K562 (cell line): ENCODE measurements around the gene RPE. TPM values are rescaled to one million over a fixed set of nuclear protein-coding genes. Genes with fewer than 3 reads are reported as not detected.

Source experiments
- ATAC-seq: fragments of 200-7000 bp; cut with Tn5 transposase; 3 replicates; pipeline ENCODE4 v1.9.1; 2020; ENCODE audit warnings: moderate library complexity
- BruUV-seq: library from RNA; stranded (reverse); fragments of 400-500 nt; replicated peaks from 2 replicates; lab custom pipeline; 2021; lab: Mats Ljungman, UMichigan
- CTCF ChIA-PET: fragments of 300-600 bp; formaldehyde crosslinking; extraction: SDS; loops from one replicate; lab custom pipeline; 2021; ENCODE audit warnings: low intra/inter-chr PET ratio; lab: Yijun Ruan, JAX
- POLR2A ChIA-PET: fragments of 300-600, 350-650 bp; sonication (Branson Sonifier 250); formaldehyde crosslinking; extraction: SDS; loops from one replicate; lab custom pipeline; 2021; ENCODE audit warnings: antibody characterized with exemption, inconsistent platforms; lab: Yijun Ruan, JAX
- DNase-seq, 4 experiments: peaks; one replicate each; pipeline versions ENCODE4 v3.0.0 to v3.0.0-alpha.2; 2011 to 2018; ENCODE audit warnings: low spot score in 3 of 4, mixed read lengths in 3 of 4; ENCODE audit errors: extremely low read depth in 1 of 4
- FAIRE-seq: peaks from 2 replicates; lab custom pipeline; 2011; peaks lifted over from hg19 to GRCh38; lab: Jason Lieb, UNC
- H2AFZ ChIP-seq: 2 replicates; pipeline ENCODE4 v1.6.0; 2011; ENCODE audit warnings: low read depth, low read length, control low read depth, inconsistent platforms
- H3K27ac ChIP-seq: fragments of 200-600 bp; 3 replicates; pipeline ENCODE4 v1.8.0; 2011; ENCODE audit warnings: low read depth, mild to moderate bottlenecking, control low read depth, inconsistent platforms, low read length, moderate library complexity, mixed read lengths; ENCODE audit errors: extremely low read depth
- H3K27me3 ChIP-seq, 2 experiments: fragments of 300-600 bp in 1 of 2; 2 replicates in 1 of 2; 3 replicates in 1 of 2; pipeline versions ENCODE4 v1.6.0 to v1.8.0; 2011; ENCODE audit warnings: inconsistent platforms in 2 of 2, low read length in 2 of 2, mild to moderate bottlenecking in 1 of 2, mixed read lengths in 1 of 2, moderate library complexity in 1 of 2; ENCODE audit not compliant: control insufficient read depth in 2 of 2, insufficient read depth in 2 of 2
- H3K36me3 ChIP-seq: fragments of 300-600 bp; 3 replicates; pipeline ENCODE4 v1.8.0; 2011; ENCODE audit warnings: mild to moderate bottlenecking, low read length, inconsistent platforms; ENCODE audit not compliant: control insufficient read depth, insufficient read depth
- H3K4me1 ChIP-seq, 2 experiments: fragments of 200-600 bp in 1 of 2; replicated peaks in 1 of 2; 2 replicates in 1 of 2; 3 replicates in 1 of 2; pipeline versions ENCODE4 v1.5.1 to v1.8.0; 2011; ENCODE audit warnings: inconsistent platforms in 2 of 2, low read length in 2 of 2, mild to moderate bottlenecking in 1 of 2, mixed read lengths in 1 of 2, moderate library complexity in 1 of 2; ENCODE audit not compliant: control insufficient read depth in 2 of 2, insufficient read depth in 2 of 2
- H3K4me2 ChIP-seq: 2 replicates; pipeline ENCODE4 v1.6.1; 2011; ENCODE audit warnings: low read length, control low read depth, inconsistent platforms, mixed read lengths; ENCODE audit not compliant: insufficient read depth
- H3K4me3 ChIP-seq: fragments of 200-600 bp; sonication (generic), shearing (Covaris generic); 2 replicates; pipeline ENCODE4 v1.5.1; 2016; ENCODE audit warnings: control low read depth, inconsistent platforms
- H3K79me2 ChIP-seq: fragments of 200-600 bp; 3 replicates; pipeline ENCODE4 v1.8.0; 2011; ENCODE audit warnings: low read length, inconsistent platforms; ENCODE audit not compliant: control insufficient read depth, insufficient read depth
- H3K9ac ChIP-seq, 2 experiments: 2 replicates each; pipeline versions ENCODE4 v1.6.0 to v1.6.1; 2011; ENCODE audit warnings: low read depth in 2 of 2, low read length in 2 of 2, control low read depth in 1 of 2, inconsistent platforms in 1 of 2, mild to moderate bottlenecking in 1 of 2, mixed read lengths in 1 of 2; ENCODE audit not compliant: insufficient read depth in 1 of 2
- H3K9me1 ChIP-seq: one replicate; pipeline ENCODE4 v1.6.0; 2011; ENCODE audit warnings: inconsistent platforms, mild to moderate bottlenecking, low read length, moderate library complexity; ENCODE audit not compliant: control insufficient read depth, insufficient read depth
- H3K9me3 ChIP-seq: replicated peaks from 2 replicates; pipeline ENCODE4 v1.5.1; 2011; ENCODE audit warnings: low read depth, low read length, inconsistent platforms; ENCODE audit not compliant: control insufficient read depth, insufficient read depth
- H4K20me1 ChIP-seq: replicated peaks from 2 replicates; pipeline ENCODE4 v1.6.1; 2011; ENCODE audit warnings: low read length, inconsistent platforms, mixed read lengths; ENCODE audit not compliant: control insufficient read depth, insufficient read depth
- ARHGAP35 ChIP-seq: fragments of 450-650 bp; IDR thresholded peaks from 2 replicates; pipeline ENCODE4 v1.6.1; 2018; ENCODE audit not compliant: partially characterized antibody
- HNRNPLL ChIP-seq: fragments of 200-400 bp; formaldehyde crosslinking; IDR thresholded peaks from 2 replicates; pipeline ENCODE4 v1.6.1; 2017; ENCODE audit warnings: low read length, low read depth, mild to moderate bottlenecking; ENCODE audit not compliant: poor library complexity, severe bottlenecking
- HOXB6 ChIP-seq: fragments of 250-450 bp; sonication (Bioruptor Pico); IDR thresholded peaks from 2 replicates; pipeline ENCODE4 v1.5.1; 2022; ENCODE audit warnings: mild to moderate bottlenecking, borderline replicate concordance
- JUN ChIP-seq, 2 experiments: sonication (generic) in 1 of 2; formaldehyde crosslinking in 1 of 2; IDR thresholded peaks; 2 replicates each; pipeline versions ENCODE4 v1.6.1 to v1.8.0; 2012 to 2022; ENCODE audit warnings: borderline replicate concordance in 2 of 2, mild to moderate bottlenecking in 2 of 2, improper control_type of control experiment in 1 of 2, low read depth in 1 of 2, low read length in 1 of 2, missing genetic modification reagents in 1 of 2
- SMARCB1 ChIP-seq: IDR thresholded peaks from 2 replicates; pipeline ENCODE4 v1.6.1; 2011; ENCODE audit warnings: improper control_type of control experiment, low read depth; ENCODE audit not compliant: insufficient read length
- SRSF9 ChIP-seq: fragments of 200-400 bp; formaldehyde crosslinking; IDR thresholded peaks from 2 replicates; pipeline ENCODE4 v1.6.1; 2017; ENCODE audit warnings: low read depth, low read length, borderline replicate concordance
- ZNF24 ChIP-seq: fragments of 450-650 bp; IDR thresholded peaks from 2 replicates; pipeline ENCODE4 v1.6.1; 2016
- ZNF436 ChIP-seq: fragments of 250-450, 450-650 bp; sonication (Bioruptor Pico); formaldehyde crosslinking; IDR thresholded peaks from 2 replicates; pipeline ENCODE4 v1.7.0; 2020; ENCODE audit warnings: mild to moderate bottlenecking
- ZNF57 ChIP-seq: fragments of 450-650 bp; formaldehyde crosslinking; IDR thresholded peaks from 2 replicates; pipeline ENCODE4 v1.4.0; 2020; ENCODE audit warnings: mild to moderate bottlenecking, moderate library complexity
- ZNF699 ChIP-seq: fragments of 250-450 bp; sonication (Bioruptor Pico); IDR thresholded peaks from 2 replicates; pipeline ENCODE4 v1.8.0; 2021; ENCODE audit warnings: mild to moderate bottlenecking, moderate library complexity; ENCODE audit not compliant: insufficient replicate concordance
- WGBS: fragments of 100-300 bp; shearing (Covaris generic); methylation state at CpG from one replicate; pipeline ENCODE4 v1.1.6; 2016; ENCODE audit warnings: low coverage, mixed read lengths; ENCODE audit not compliant: insufficient coverage; ENCODE audit errors: missing lambda C conversion rate; 5-methylcytosine and 5-hydroxymethylcytosine counted together
- in situ Hi-C: fragments of 300-500 bp; cut with MboI; formaldehyde crosslinking; loops from 4 replicates; pipeline ENCODE4 v1.15.0; 2018; ENCODE audit warnings: inconsistent platforms, mixed read lengths
- intact Hi-C: fragments of 100-400 bp; cut with micrococcal nuclease; formaldehyde crosslinking; loops from 2 replicates; pipeline ENCODE4 v1.14.2; 2022
- polyA plus RNA-seq, 8 experiments: library from polyadenylated mRNA; depleted of rRNA in 4 of 8; stranded (reverse) in 5 of 8; unstranded in 3 of 8; fragments of >200 nt; fragmentation: Nextera tagmentation in 2 of 8; fragmentation: Illumina TruSeq in 1 of 8; extraction: Ambion mirVana in 2 of 8; extraction: Trizol in 1 of 8; gene quantifications; 2 replicates each; pipeline versions ENCODE4 v1.2.1 to v1.2.3, GENCODE V29; 2011 to 2014; ENCODE audit warnings: inconsistent platforms in 1 of 8, missing spikeins in 1 of 8
- total RNA-seq, 7 experiments: library from RNA; depleted of rRNA in 6 of 7; stranded (reverse); fragments of >200 nt in 6 of 7; fragmentation: Illumina TruSeq in 2 of 7; extraction: Trizol in 2 of 7; gene quantifications; 2 replicates each; pipeline versions ENCODE4 v1.2.1 to v1.2.3, GENCODE V29; 2011 to 2021; ENCODE audit warnings: low replicate concordance in 1 of 7
- TF ChIP-seq, protein P1 (sequence below): fragments of 450-650 bp; conservative IDR thresholded peaks from 2 replicates; pipeline ENCODE4 v1.6.1; 2016; ENCODE audit warnings: missing genetic modification characterization, low read depth, mild to moderate bottlenecking, control low read depth, missing compliant biosample characterization
- TF ChIP-seq, protein P2 (sequence below): sonication (generic); formaldehyde crosslinking; IDR thresholded peaks from 2 replicates; pipeline ENCODE4 v1.8.0; 2022; ENCODE audit warnings: mild to moderate bottlenecking, missing genetic modification reagents

Gene RPE
- total and polyA plus RNA-seq, 9 of the 15 experiments (the other 6 are each of a cell fraction or from before 2014, with no cell fraction given), result 33.5 to 65.3 (median 50.4) TPM

DNA sequence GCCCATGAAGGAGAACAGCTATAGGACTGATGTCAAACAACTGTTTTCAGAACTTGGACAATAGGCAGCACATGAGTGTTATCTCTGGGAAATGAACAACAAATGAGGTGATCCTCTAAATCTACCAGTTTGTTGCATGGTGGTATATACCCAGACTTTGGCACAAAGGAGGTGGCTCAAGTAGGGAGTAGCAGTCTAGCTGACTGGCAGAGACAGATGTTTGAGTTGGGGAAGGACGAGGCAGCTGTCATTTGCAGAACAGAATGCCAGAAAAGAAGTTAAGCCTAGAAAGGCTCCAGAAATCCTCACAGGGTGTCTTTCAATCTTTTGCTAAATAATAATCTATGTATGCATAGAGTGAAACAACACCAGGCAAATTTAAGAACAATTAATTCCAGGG is 47.4 kb downstream of the RPE start:
- ATAC-seq, result no peak
- 10% methylated on average over 1 of the region's 1 CpG for WGBS

DNA sequence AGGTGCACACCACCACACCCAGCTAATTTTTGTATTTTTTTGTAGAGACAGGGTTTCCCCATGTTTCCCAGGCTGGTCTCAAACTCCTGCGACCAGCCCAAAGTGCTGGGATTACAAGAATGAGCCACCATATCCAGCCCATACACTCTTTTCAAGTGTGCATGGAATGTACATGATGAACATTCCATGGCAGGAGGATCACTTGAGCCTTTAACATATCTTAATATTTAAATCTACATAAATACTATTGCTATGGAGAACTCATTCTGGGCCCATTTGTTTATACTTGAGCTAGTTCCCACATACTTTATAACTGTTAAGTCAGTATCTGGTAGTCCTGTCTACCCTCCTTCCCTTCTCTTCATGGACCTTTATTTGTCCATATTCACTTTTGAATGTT is 48.4 kb downstream of the RPE start:
- Histone ChIP-seq H3K36me3 (no peaks in the 10 kb centered on the region), H3K9me3 (no peaks in the 10 kb centered on the region), H3K27me3 (no peaks in the 10 kb centered on the region), H2AFZ (no peak overlapping the region), H3K9ac (no peak overlapping the region), H3K27ac (no peak overlapping the region), H3K4me1 (no peaks in the 10 kb centered on the region), H3K79me2 (no peaks in the 10 kb centered on the region), H3K9me1 (no peaks in the 10 kb centered on the region), H3K4me3 (no peak overlapping the region), H3K4me2 (no peak overlapping the region), H4K20me1 (no peaks in the 10 kb centered on the region)
- 0% methylated on average over 1 of the region's 1 CpG for WGBS
- no TSS peak for BruUV-seq
- in situ Hi-C loops, result no loop called here
- DNase-seq (no peak), ATAC-seq (no peak), FAIRE-seq (no peak)
- intact Hi-C loops, result no loop called here
- ChIA-PET POLR2A (no interaction called here), CTCF (no interaction called here)
- TF ChIP-seq HOXB6 (CRISPR knock-in tag) (no peak), SRSF9 (no peak), ZNF24 (no peak), ZNF57 (CRISPR knock-in tag) (no peak), SMARCB1 (no peak), ZNF436 (CRISPR knock-in tag) (no peak), ZNF699 (no peak), ARHGAP35 (no peak), HNRNPLL (no peak)
- TF ChIP-seq, protein P1, sequence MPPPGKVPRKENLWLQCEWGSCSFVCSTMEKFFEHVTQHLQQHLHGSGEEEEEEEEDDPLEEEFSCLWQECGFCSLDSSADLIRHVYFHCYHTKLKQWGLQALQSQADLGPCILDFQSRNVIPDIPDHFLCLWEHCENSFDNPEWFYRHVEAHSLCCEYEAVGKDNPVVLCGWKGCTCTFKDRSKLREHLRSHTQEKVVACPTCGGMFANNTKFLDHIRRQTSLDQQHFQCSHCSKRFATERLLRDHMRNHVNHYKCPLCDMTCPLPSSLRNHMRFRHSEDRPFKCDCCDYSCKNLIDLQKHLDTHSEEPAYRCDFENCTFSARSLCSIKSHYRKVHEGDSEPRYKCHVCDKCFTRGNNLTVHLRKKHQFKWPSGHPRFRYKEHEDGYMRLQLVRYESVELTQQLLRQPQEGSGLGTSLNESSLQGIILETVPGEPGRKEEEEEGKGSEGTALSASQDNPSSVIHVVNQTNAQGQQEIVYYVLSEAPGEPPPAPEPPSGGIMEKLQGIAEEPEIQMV (tag), result no peak
- TF ChIP-seq, protein P2, sequence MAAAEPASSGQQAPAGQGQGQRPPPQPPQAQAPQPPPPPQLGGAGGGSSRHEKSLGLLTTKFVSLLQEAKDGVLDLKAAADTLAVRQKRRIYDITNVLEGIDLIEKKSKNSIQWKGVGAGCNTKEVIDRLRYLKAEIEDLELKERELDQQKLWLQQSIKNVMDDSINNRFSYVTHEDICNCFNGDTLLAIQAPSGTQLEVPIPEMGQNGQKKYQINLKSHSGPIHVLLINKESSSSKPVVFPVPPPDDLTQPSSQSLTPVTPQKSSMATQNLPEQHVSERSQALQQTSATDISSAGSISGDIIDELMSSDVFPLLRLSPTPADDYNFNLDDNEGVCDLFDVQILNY (CRISPR knock-in tag), result no peak

More for the DNA sequence above, 47.4 kb downstream of the RPE start:
- no TSS peak for BruUV-seq
- TF ChIP-seq JUN (IDR thresholded peaks at IDR 0.05; ENCODE audit: borderline replicate concordance, low read depth, low read length) (no peak), JUN (CRISPR knock-in tag; IDR thresholded peaks at IDR 0.05; ENCODE audit: borderline replicate concordance) (no peak)
- in situ Hi-C loops (no loop called here), intact Hi-C loops (no loop called here)
- no peak overlapping the region for H2AFZ ChIP-seq
- DNase-seq, result no peak
- H3K9me3 ChIP-seq, result no peaks in the 10 kb centered on the region
- H3K9me1 ChIP-seq, result no peaks in the 10 kb centered on the region
- POLR2A ChIA-PET, result no interaction called here
- no peaks in the 10 kb centered on the region for H3K79me2 ChIP-seq
- H4K20me1 ChIP-seq, result no peaks in the 10 kb centered on the region
- H3K9ac ChIP-seq, result no peak overlapping the region
- H3K4me1 ChIP-seq, result no peaks in the 10 kb centered on the region
- H3K27me3 ChIP-seq, result no peaks in the 10 kb centered on the region
- CTCF ChIA-PET, result no interaction called here
- no peak overlapping the region for H3K27ac ChIP-seq
- no peak overlapping the region for H3K4me3 ChIP-seq
- FAIRE-seq, result no peak
- no peaks in the 10 kb centered on the region for H3K36me3 ChIP-seq
- H3K4me2 ChIP-seq, result no peak overlapping the region
